Mesenchymal stem cell (in vitro differentiated cells and primary cell): ENCODE results near the gene RPRML.
A peak's percentile ranks its signal among the peaks of the same experiment; 100 is the strongest.
"Not testable (repeated sequence)": the region's sequence is repeated elsewhere in the genome, so short reads cannot be mapped to it uniquely, and the experiment has no call there.

Experiments
- DNase-seq: peaks from one replicate; pipeline ENCODE4 v3.0.0-alpha.2; 2013
- H2AFZ ChIP-seq: one replicate; pipeline ENCODE4 v1.6.1; 2013; ENCODE audit warnings: low read depth, mild to moderate bottlenecking, control low read depth, inconsistent platforms, low read length, moderate library complexity
- H2AK5ac ChIP-seq: 2 replicates; pipeline ENCODE4 v1.6.1; 2013; ENCODE audit warnings: low read length, moderate library complexity, mild to moderate bottlenecking, inconsistent platforms; ENCODE audit not compliant: severe bottlenecking
- H2BK120ac ChIP-seq: one replicate; pipeline ENCODE4 v1.6.1; 2013; ENCODE audit warnings: low read depth, mild to moderate bottlenecking, inconsistent platforms, low read length, moderate library complexity
- H2BK12ac ChIP-seq, 2 experiments: one replicate each; pipeline ENCODE4 v1.6.1; 2013; ENCODE audit warnings: inconsistent platforms in 2 of 2, low read length in 2 of 2, mild to moderate bottlenecking in 2 of 2, moderate library complexity in 2 of 2, control low read depth in 1 of 2
- H2BK15ac ChIP-seq: one replicate; pipeline ENCODE4 v1.6.1; 2013; ENCODE audit warnings: mild to moderate bottlenecking, low read depth, inconsistent platforms; ENCODE audit not compliant: poor library complexity, severe bottlenecking
- H2BK5ac ChIP-seq: 2 replicates; pipeline ENCODE4 v1.6.1; 2013; ENCODE audit warnings: low read depth, mild to moderate bottlenecking, low read length, control low read depth, inconsistent platforms; ENCODE audit not compliant: poor library complexity, severe bottlenecking
- H3K14ac ChIP-seq, 2 experiments: one replicate each; pipeline ENCODE4 v1.6.1; 2013; ENCODE audit warnings: inconsistent platforms in 2 of 2, low read length in 2 of 2, control low read depth in 1 of 2, mild to moderate bottlenecking in 1 of 2, moderate library complexity in 1 of 2
- H3K18ac ChIP-seq, 2 experiments: one replicate each; pipeline ENCODE4 v1.6.1; 2013; ENCODE audit warnings: inconsistent platforms in 2 of 2, low read length in 2 of 2, control low read depth in 1 of 2, low read depth in 1 of 2, mild to moderate bottlenecking in 1 of 2
- H3K23ac ChIP-seq, 2 experiments: one replicate each; pipeline ENCODE4 v1.6.1; 2013; ENCODE audit warnings: inconsistent platforms in 2 of 2, low read length in 2 of 2, mild to moderate bottlenecking in 2 of 2, moderate library complexity in 2 of 2, control low read depth in 1 of 2
- H3K27ac ChIP-seq: 2 replicates; pipeline ENCODE4 v1.5.1; 2013; ENCODE audit warnings: mild to moderate bottlenecking, moderate library complexity, low read length, control low read depth, inconsistent platforms; ENCODE audit not compliant: poor library complexity, severe bottlenecking
- H3K27me3 ChIP-seq, 2 experiments: 2 replicates each; pipeline versions ENCODE4 v1.6.1 to v1.7.0; 2013; ENCODE audit warnings: low read length in 2 of 2, mild to moderate bottlenecking in 2 of 2, moderate library complexity in 2 of 2, control low read depth in 1 of 2, inconsistent platforms in 1 of 2; ENCODE audit not compliant: control insufficient read depth in 1 of 2, insufficient read depth in 1 of 2
- H3K36me3 ChIP-seq, 2 experiments: 2 replicates each; pipeline versions ENCODE4 v1.6.1 to v1.7.0; 2013; ENCODE audit warnings: low read length in 2 of 2, control low read depth in 1 of 2, inconsistent platforms in 1 of 2, low read depth in 1 of 2, mild to moderate bottlenecking in 1 of 2; ENCODE audit not compliant: insufficient read depth in 2 of 2, control insufficient read depth in 1 of 2
- H3K4ac ChIP-seq, 2 experiments: one replicate each; pipeline ENCODE4 v1.6.1; 2013; ENCODE audit warnings: inconsistent platforms in 2 of 2, low read length in 2 of 2, mild to moderate bottlenecking in 2 of 2, moderate library complexity in 2 of 2, control low read depth in 1 of 2, low read depth in 1 of 2
- H3K4me1 ChIP-seq: 2 replicates; pipeline ENCODE4 v1.6.1; 2013; ENCODE audit warnings: low read depth, low read length, control low read depth; ENCODE audit not compliant: control insufficient read depth, insufficient read depth
- H3K4me2 ChIP-seq: 2 replicates; pipeline ENCODE4 v1.6.1; 2013; ENCODE audit warnings: low read length, mild to moderate bottlenecking, inconsistent platforms; ENCODE audit not compliant: poor library complexity, severe bottlenecking
- H3K4me3 ChIP-seq, 2 experiments: 2 replicates each; pipeline versions ENCODE4 v1.5.1 to v1.7.0; 2013; ENCODE audit warnings: low read length in 2 of 2, mild to moderate bottlenecking in 2 of 2, control low read depth in 1 of 2, low read depth in 1 of 2; ENCODE audit not compliant: insufficient read depth in 1 of 2
- H3K79me1 ChIP-seq: replicated peaks from 2 replicates; pipeline ENCODE4 v1.6.1; 2013; ENCODE audit warnings: mild to moderate bottlenecking, control low read depth, low read length, inconsistent platforms; ENCODE audit not compliant: poor library complexity, severe bottlenecking
- H3K9ac ChIP-seq: 2 replicates; pipeline ENCODE4 v1.7.0; 2013; ENCODE audit warnings: mild to moderate bottlenecking, low read length, moderate library complexity
- H3K9me3 ChIP-seq: 2 replicates; pipeline ENCODE4 v1.7.0; 2013; ENCODE audit warnings: mild to moderate bottlenecking, low read length; ENCODE audit not compliant: control insufficient read depth
- H4K8ac ChIP-seq: one replicate; pipeline ENCODE4 v1.6.1; 2013; ENCODE audit warnings: inconsistent platforms, mild to moderate bottlenecking, low read length, moderate library complexity
- H4K91ac ChIP-seq: one replicate; pipeline ENCODE4 v1.6.1; 2013; ENCODE audit warnings: mild to moderate bottlenecking, low read length, inconsistent platforms
- WGBS: methylation state at CpG from one replicate; pipeline ENCODE4 v1.1.7; 2013; ENCODE audit warnings: mixed read lengths; 5-methylcytosine and 5-hydroxymethylcytosine counted together

RPRML gene

DNA sequence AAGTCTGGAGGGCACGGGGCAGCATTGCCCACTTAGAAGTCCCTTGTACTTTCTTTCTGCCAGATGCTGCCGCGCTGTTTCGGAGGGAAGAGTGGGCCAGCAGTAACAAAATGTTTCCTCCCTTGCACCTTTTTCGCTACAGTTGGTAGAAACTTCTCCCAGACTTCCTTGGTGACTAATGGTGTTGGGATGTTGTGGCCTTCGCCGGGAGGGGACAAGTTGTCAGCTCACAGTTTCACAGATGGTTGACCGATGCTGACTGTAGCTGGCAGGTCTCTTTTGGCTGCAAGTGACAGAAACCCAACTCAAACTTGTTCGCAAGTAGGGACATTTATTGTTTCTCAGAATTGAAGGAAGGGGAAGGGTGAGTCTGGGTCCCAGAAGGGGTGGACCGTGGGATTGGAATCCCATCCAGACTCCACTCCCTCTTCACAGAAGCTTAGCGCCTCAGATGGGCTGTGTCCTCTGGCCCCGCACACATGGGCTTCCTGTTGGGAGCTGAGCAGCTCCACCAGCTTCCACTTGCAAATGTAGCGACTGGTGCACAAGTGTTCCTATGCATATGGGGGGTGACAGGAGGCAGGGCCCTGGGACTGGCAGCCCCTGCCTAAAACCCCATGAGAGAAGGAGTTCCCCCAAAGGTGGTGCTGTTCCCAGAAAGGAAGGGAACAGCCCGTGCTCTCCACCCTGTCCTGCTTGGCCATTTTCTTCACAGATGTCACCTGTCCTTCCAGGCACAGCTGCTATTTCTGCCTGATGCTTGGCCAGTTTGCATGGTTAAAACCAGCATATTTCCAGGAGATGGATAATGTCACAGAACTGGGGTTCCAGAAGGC is 30.9 kb upstream of the RPRML start:
- H3K9ac ChIP-seq, result no peak overlapping the region
- H3K27me3 ChIP-seq, result no peaks in the 10 kb centered on the region
- H2AFZ ChIP-seq, result no peak overlapping the region
- H4K8ac ChIP-seq, result no peak overlapping the region
- H2BK120ac ChIP-seq, result no peak overlapping the region
- no peak overlapping the region for H2AK5ac ChIP-seq
- no peak overlapping the region for H2BK12ac ChIP-seq
- no peak overlapping the region for H2BK5ac ChIP-seq
- no peak overlapping the region for H3K14ac ChIP-seq
- DNase-seq, result no peak
- H3K79me1 ChIP-seq, result no peaks in the 10 kb centered on the region
- H3K4ac ChIP-seq, result no peak overlapping the region
- WGBS, result 89% methylated on average over 14 of the region's 14 CpGs
- H3K27ac ChIP-seq, result no peak overlapping the region
- no peak overlapping the region for H3K18ac ChIP-seq
- H3K36me3 ChIP-seq, result no peaks in the 10 kb centered on the region
- H3K4me3 ChIP-seq, result no peak overlapping the region
- no peaks in the 10 kb centered on the region for H3K9me3 ChIP-seq
- no peak overlapping the region for H2BK15ac ChIP-seq
- no peak overlapping the region for H4K91ac ChIP-seq
- peaks cover 6% of the 10 kb centered on the region for H3K4me1 ChIP-seq
- no peak overlapping the region for H3K23ac ChIP-seq
- no peak overlapping the region for H3K4me2 ChIP-seq

DNA sequence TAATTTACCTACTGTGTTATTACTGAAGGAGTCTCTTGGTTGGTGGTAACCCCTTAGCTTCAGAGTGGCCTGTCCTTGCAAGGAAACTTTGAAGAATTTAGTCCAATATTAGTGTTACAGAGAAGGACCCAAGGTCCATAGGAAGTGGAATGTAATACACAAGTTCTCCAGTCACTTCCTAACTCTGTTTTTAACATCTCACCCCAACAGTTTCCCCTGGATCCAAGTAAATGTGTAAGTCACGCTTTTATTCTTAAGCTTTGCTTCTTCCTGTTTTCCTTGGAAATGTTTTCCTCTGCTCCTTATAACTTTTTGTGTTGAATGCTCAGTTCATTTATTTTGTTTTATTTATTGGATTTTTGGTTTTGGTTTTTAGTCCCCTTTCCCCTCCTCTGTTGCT is 25.9 kb upstream of the RPRML start:
- DNase-seq, result no peak
- Histone ChIP-seq H3K23ac (no peak overlapping the region), H2BK15ac (no peak overlapping the region), H3K9ac (peak overlapping the region; percentile 5), H3K27ac (no peak overlapping the region), H3K4me3 (no peak overlapping the region), H4K91ac (no peak overlapping the region), H4K8ac (no peak overlapping the region), H3K9me3 (no peaks in the 10 kb centered on the region), H3K4ac (no peak overlapping the region), H2AK5ac (no peak overlapping the region), H2BK12ac (no peak overlapping the region), H3K79me1 (no peaks in the 10 kb centered on the region), H3K18ac (no peak overlapping the region), H2BK5ac (no peak overlapping the region), H3K36me3 (no peaks in the 10 kb centered on the region), H3K27me3 (no peaks in the 10 kb centered on the region), H2AFZ (no peak overlapping the region), H3K4me2 (no peak overlapping the region), H3K4me1 (peaks cover 6% of the 10 kb centered on the region), H3K14ac (no peak overlapping the region), H2BK120ac (no peak overlapping the region)
- WGBS, result 100% methylated on average over 1 of the region's 1 CpG

DNA sequence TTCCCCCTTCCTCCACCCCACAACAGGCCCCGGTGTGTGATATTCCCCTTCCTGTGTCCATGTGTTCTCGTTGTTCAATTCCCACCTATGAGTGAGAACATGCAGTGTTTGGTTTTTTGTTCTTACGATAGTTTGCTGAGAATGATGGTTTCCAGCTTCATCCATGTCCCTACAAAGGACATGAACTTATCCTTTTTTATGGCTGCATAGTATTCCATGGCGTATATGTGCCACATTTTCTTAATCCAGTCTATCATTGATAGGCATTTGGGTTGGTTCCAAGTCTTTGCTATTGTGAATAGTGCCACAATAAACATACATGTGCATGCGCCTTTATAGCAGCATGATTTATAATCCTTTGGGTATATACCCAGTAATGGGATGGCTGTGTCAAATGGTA is 24.8 kb upstream of the RPRML start:
- DNase-seq, H4K8ac ChIP-seq, H3K14ac ChIP-seq, H3K18ac ChIP-seq, H3K79me1 ChIP-seq, H2AFZ ChIP-seq, H3K4me3 ChIP-seq, H3K4me2 ChIP-seq, H3K9ac ChIP-seq, H2BK15ac ChIP-seq, H2AK5ac ChIP-seq, H3K36me3 ChIP-seq, H3K4me1 ChIP-seq, H3K4ac ChIP-seq, H3K27me3 ChIP-seq, H3K9me3 ChIP-seq, H2BK120ac ChIP-seq, H2BK5ac ChIP-seq, H3K23ac ChIP-seq, H4K91ac ChIP-seq, H2BK12ac ChIP-seq, H3K27ac ChIP-seq: not testable (repeated sequence)
- no CpG with 5 or more reads among the region's 5 CpGs for WGBS

DNA sequence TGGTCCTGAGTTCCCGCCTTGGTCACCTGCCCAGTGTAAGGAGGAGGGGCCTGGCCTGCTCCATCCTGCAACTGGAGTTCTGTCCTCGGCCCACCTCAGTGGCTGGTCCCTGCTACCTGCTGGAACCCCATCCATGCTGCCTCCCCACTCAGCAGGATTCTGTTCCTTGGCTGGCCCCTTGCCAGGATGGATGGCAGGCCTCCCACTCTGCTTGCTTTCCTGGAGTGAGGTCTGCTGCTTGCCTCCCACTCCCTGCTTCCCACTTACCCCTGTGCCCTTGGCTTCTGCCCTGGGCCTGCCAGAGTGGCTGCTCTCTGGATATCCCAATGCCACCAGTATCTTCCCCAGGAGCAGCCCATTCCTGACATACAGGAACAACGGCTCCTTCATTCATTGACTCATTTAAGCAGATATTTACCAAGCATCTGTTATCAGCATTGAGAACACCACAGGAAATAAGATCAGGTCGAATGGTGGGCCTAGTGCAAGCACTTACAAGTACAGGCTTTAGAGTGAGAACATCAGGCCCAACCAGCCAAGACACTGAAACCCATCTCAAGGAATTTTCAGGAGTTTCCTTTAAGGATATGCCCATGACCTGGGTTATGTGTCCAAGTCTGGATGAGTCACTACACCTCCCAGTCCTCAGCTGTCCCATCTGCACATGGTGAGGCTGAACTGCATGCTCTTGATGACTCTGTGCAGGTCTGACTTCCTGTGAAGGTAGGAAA is 17.0 kb upstream of the RPRML start:
- H3K27me3 ChIP-seq, result peaks cover 0 to 7% of the 10 kb centered on the region in 2 experiments
- H2BK15ac ChIP-seq, result no peak overlapping the region
- no peak overlapping the region for H2AFZ ChIP-seq
- H3K36me3 ChIP-seq, result no peaks in the 10 kb centered on the region
- peak; percentile 18 for DNase-seq
- H3K27ac ChIP-seq, result no peak overlapping the region
- H3K18ac ChIP-seq, result no peak overlapping the region
- H3K9ac ChIP-seq, result no peak overlapping the region
- no peak overlapping the region for H2BK12ac ChIP-seq
- peaks cover 2% of the 10 kb centered on the region for H3K4me1 ChIP-seq
- no peaks in the 10 kb centered on the region for H3K9me3 ChIP-seq
- H3K14ac ChIP-seq, result no peak overlapping the region
- H3K4ac ChIP-seq, result no peak overlapping the region
- H2BK5ac ChIP-seq, result no peak overlapping the region
- H3K23ac ChIP-seq, result no peak overlapping the region
- WGBS, result 79% methylated on average over 4 of the region's 4 CpGs
- H3K4me2 ChIP-seq, result no peak overlapping the region
- no peak overlapping the region for H2BK120ac ChIP-seq
- no peak overlapping the region for H2AK5ac ChIP-seq
- no peak overlapping the region for H3K4me3 ChIP-seq
- H4K91ac ChIP-seq, result peak overlapping the region; percentile 49
- H3K79me1 ChIP-seq, result no peaks in the 10 kb centered on the region
- H4K8ac ChIP-seq, result peak overlapping the region; percentile 65
